Vagina (tissue), 2 donors: ENCODE measurements around the gene CDK5RAP3.

Source experiments
- POLR2A ChIP-seq, 2 donors: fragments of 450-650 bp; IDR thresholded peaks; one replicate each; pipeline ENCODE4 v1.6.1; 2017; ENCODE audit warnings: antibody characterized with exemption in 2 of 2, mild to moderate bottlenecking in 2 of 2, moderate library complexity in 2 of 2
- POLR2AphosphoS5 ChIP-seq, 2 donors: sonication (generic); formaldehyde crosslinking; IDR thresholded peaks; one replicate each; pipeline ENCODE4 v1.9.0; 2017; ENCODE audit warnings: antibody characterized with exemption in 2 of 2, mild to moderate bottlenecking in 2 of 2, low read depth in 1 of 2; ENCODE audit not compliant: insufficient read depth in 1 of 2
- TF ChIP-seq, protein P1 (sequence below), 3 experiments: fragments of 450-650 bp in 2 of 3; fragments of 200-600 bp in 1 of 3; sonication (generic) in 1 of 3; IDR thresholded peaks; one replicate each; pipeline ENCODE4 v1.5.1; 2017 to 2019; ENCODE audit warnings: antibody characterized with exemption in 3 of 3, mild to moderate bottlenecking in 2 of 3, moderate library complexity in 2 of 3

GRCh38 chr17:47927821-47928400, 43.0 kb upstream of the CDK5RAP3 start:
- TF ChIP-seq, protein P1, sequence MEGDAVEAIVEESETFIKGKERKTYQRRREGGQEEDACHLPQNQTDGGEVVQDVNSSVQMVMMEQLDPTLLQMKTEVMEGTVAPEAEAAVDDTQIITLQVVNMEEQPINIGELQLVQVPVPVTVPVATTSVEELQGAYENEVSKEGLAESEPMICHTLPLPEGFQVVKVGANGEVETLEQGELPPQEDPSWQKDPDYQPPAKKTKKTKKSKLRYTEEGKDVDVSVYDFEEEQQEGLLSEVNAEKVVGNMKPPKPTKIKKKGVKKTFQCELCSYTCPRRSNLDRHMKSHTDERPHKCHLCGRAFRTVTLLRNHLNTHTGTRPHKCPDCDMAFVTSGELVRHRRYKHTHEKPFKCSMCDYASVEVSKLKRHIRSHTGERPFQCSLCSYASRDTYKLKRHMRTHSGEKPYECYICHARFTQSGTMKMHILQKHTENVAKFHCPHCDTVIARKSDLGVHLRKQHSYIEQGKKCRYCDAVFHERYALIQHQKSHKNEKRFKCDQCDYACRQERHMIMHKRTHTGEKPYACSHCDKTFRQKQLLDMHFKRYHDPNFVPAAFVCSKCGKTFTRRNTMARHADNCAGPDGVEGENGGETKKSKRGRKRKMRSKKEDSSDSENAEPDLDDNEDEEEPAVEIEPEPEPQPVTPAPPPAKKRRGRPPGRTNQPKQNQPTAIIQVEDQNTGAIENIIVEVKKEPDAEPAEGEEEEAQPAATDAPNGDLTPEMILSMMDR (IDR thresholded peaks at IDR 0.05), result no peak
- TF ChIP-seq POLR2A (IDR thresholded peaks at IDR 0.05), result no peak
- no peak for TF ChIP-seq POLR2AphosphoS5 (IDR thresholded peaks at IDR 0.05; ENCODE audit: insufficient read depth in 1 of 2, low read depth in 1 of 2)
